K562 (cell line): ENCODE measurements around the gene CEP19. TPM values are rescaled to one million over a fixed set of nuclear protein-coding genes. Genes with fewer than 3 reads are reported as not detected.

ENCODE experiments used
- ATAC-seq: fragments of 200-7000 bp; cut with Tn5 transposase; 3 replicates; pipeline ENCODE4 v1.9.1; 2020; ENCODE audit warnings: moderate library complexity
- BruUV-seq: library from RNA; stranded (reverse); fragments of 400-500 nt; replicated peaks from 2 replicates; lab custom pipeline; 2021; lab: Mats Ljungman, UMichigan
- CTCF ChIA-PET: fragments of 300-600 bp; formaldehyde crosslinking; extraction: SDS; loops from one replicate; lab custom pipeline; 2021; ENCODE audit warnings: low intra/inter-chr PET ratio; lab: Yijun Ruan, JAX
- POLR2A ChIA-PET: fragments of 300-600, 350-650 bp; sonication (Branson Sonifier 250); formaldehyde crosslinking; extraction: SDS; loops from one replicate; lab custom pipeline; 2021; ENCODE audit warnings: antibody characterized with exemption, inconsistent platforms; lab: Yijun Ruan, JAX
- DNase-seq, 4 experiments: peaks; one replicate each; pipeline versions ENCODE4 v3.0.0 to v3.0.0-alpha.2; 2011 to 2018; ENCODE audit warnings: low spot score in 3 of 4, mixed read lengths in 3 of 4; ENCODE audit errors: extremely low read depth in 1 of 4
- FAIRE-seq: peaks from 2 replicates; lab custom pipeline; 2011; peaks lifted over from hg19 to GRCh38; lab: Jason Lieb, UNC
- H2AFZ ChIP-seq: 2 replicates; pipeline ENCODE4 v1.6.0; 2011; ENCODE audit warnings: low read depth, low read length, control low read depth, inconsistent platforms
- H3K27ac ChIP-seq: fragments of 200-600 bp; 3 replicates; pipeline ENCODE4 v1.8.0; 2011; ENCODE audit warnings: low read depth, mild to moderate bottlenecking, control low read depth, inconsistent platforms, low read length, moderate library complexity, mixed read lengths; ENCODE audit errors: extremely low read depth
- H3K27me3 ChIP-seq, 2 experiments: fragments of 300-600 bp in 1 of 2; 2 replicates in 1 of 2; 3 replicates in 1 of 2; pipeline versions ENCODE4 v1.6.0 to v1.8.0; 2011; ENCODE audit warnings: inconsistent platforms in 2 of 2, low read length in 2 of 2, mild to moderate bottlenecking in 1 of 2, mixed read lengths in 1 of 2, moderate library complexity in 1 of 2; ENCODE audit not compliant: control insufficient read depth in 2 of 2, insufficient read depth in 2 of 2
- H3K36me3 ChIP-seq: fragments of 300-600 bp; 3 replicates; pipeline ENCODE4 v1.8.0; 2011; ENCODE audit warnings: mild to moderate bottlenecking, low read length, inconsistent platforms; ENCODE audit not compliant: control insufficient read depth, insufficient read depth
- H3K4me1 ChIP-seq, 2 experiments: fragments of 200-600 bp in 1 of 2; replicated peaks in 1 of 2; 2 replicates in 1 of 2; 3 replicates in 1 of 2; pipeline versions ENCODE4 v1.5.1 to v1.8.0; 2011; ENCODE audit warnings: inconsistent platforms in 2 of 2, low read length in 2 of 2, mild to moderate bottlenecking in 1 of 2, mixed read lengths in 1 of 2, moderate library complexity in 1 of 2; ENCODE audit not compliant: control insufficient read depth in 2 of 2, insufficient read depth in 2 of 2
- H3K4me2 ChIP-seq: 2 replicates; pipeline ENCODE4 v1.6.1; 2011; ENCODE audit warnings: low read length, control low read depth, inconsistent platforms, mixed read lengths; ENCODE audit not compliant: insufficient read depth
- H3K4me3 ChIP-seq: fragments of 200-600 bp; sonication (generic), shearing (Covaris generic); 2 replicates; pipeline ENCODE4 v1.5.1; 2016; ENCODE audit warnings: control low read depth, inconsistent platforms
- H3K79me2 ChIP-seq: fragments of 200-600 bp; 3 replicates; pipeline ENCODE4 v1.8.0; 2011; ENCODE audit warnings: low read length, inconsistent platforms; ENCODE audit not compliant: control insufficient read depth, insufficient read depth
- H3K9ac ChIP-seq, 2 experiments: 2 replicates each; pipeline versions ENCODE4 v1.6.0 to v1.6.1; 2011; ENCODE audit warnings: low read depth in 2 of 2, low read length in 2 of 2, control low read depth in 1 of 2, inconsistent platforms in 1 of 2, mild to moderate bottlenecking in 1 of 2, mixed read lengths in 1 of 2; ENCODE audit not compliant: insufficient read depth in 1 of 2
- H3K9me1 ChIP-seq: one replicate; pipeline ENCODE4 v1.6.0; 2011; ENCODE audit warnings: inconsistent platforms, mild to moderate bottlenecking, low read length, moderate library complexity; ENCODE audit not compliant: control insufficient read depth, insufficient read depth
- H3K9me3 ChIP-seq: replicated peaks from 2 replicates; pipeline ENCODE4 v1.5.1; 2011; ENCODE audit warnings: low read depth, low read length, inconsistent platforms; ENCODE audit not compliant: control insufficient read depth, insufficient read depth
- H4K20me1 ChIP-seq: replicated peaks from 2 replicates; pipeline ENCODE4 v1.6.1; 2011; ENCODE audit warnings: low read length, inconsistent platforms, mixed read lengths; ENCODE audit not compliant: control insufficient read depth, insufficient read depth
- CBFA2T3 ChIP-seq: fragments of 450-650 bp; IDR thresholded peaks from 2 replicates; pipeline ENCODE4 v1.6.1; 2017
- CTBP1 ChIP-seq: fragments of 450-650 bp; IDR thresholded peaks from 2 replicates; pipeline ENCODE4 v1.6.1; 2016; ENCODE audit warnings: borderline replicate concordance
- L3MBTL2 ChIP-seq: fragments of 450-650 bp; IDR thresholded peaks from 2 replicates; pipeline ENCODE4 v1.6.1; 2016; ENCODE audit warnings: mild to moderate bottlenecking, moderate library complexity
- MTA1 ChIP-seq: fragments of 450-650 bp; IDR thresholded peaks from 2 replicates; pipeline ENCODE4 v1.6.1; 2017; ENCODE audit warnings: borderline replicate concordance
- NR4A1 ChIP-seq, 2 experiments: fragments of 250-450 bp in 1 of 2; fragments of 450-650 bp in 1 of 2; sonication (Bioruptor Pico) in 1 of 2; IDR thresholded peaks; 2 replicates each; pipeline versions ENCODE4 v1.4.0 to v1.6.1; 2016 to 2020; ENCODE audit warnings: mild to moderate bottlenecking in 2 of 2, missing compliant biosample characterization in 1 of 2, missing genetic modification characterization in 1 of 2, moderate library complexity in 1 of 2
- SMAD4 ChIP-seq: fragments of 250-450 bp; sonication (Bioruptor Pico); conservative IDR thresholded peaks from 2 replicates; pipeline ENCODE4 v1.8.0; 2021; ENCODE audit warnings: inconsistent platforms, mild to moderate bottlenecking, moderate library complexity
- SOX6 ChIP-seq: fragments of 450-650 bp; IDR thresholded peaks from 2 replicates; pipeline ENCODE4 v1.6.1; 2014; ENCODE audit warnings: mild to moderate bottlenecking
- WGBS: fragments of 100-300 bp; shearing (Covaris generic); methylation state at CpG from one replicate; pipeline ENCODE4 v1.1.6; 2016; ENCODE audit warnings: low coverage, mixed read lengths; ENCODE audit not compliant: insufficient coverage; ENCODE audit errors: missing lambda C conversion rate; 5-methylcytosine and 5-hydroxymethylcytosine counted together
- in situ Hi-C: fragments of 300-500 bp; cut with MboI; formaldehyde crosslinking; loops from 4 replicates; pipeline ENCODE4 v1.15.0; 2018; ENCODE audit warnings: inconsistent platforms, mixed read lengths
- intact Hi-C: fragments of 100-400 bp; cut with micrococcal nuclease; formaldehyde crosslinking; loops from 2 replicates; pipeline ENCODE4 v1.14.2; 2022
- polyA plus RNA-seq, 8 experiments: library from polyadenylated mRNA; depleted of rRNA in 4 of 8; stranded (reverse) in 5 of 8; unstranded in 3 of 8; fragments of >200 nt; fragmentation: Nextera tagmentation in 2 of 8; fragmentation: Illumina TruSeq in 1 of 8; extraction: Ambion mirVana in 2 of 8; extraction: Trizol in 1 of 8; gene quantifications; 2 replicates each; pipeline versions ENCODE4 v1.2.1 to v1.2.3, GENCODE V29; 2011 to 2014; ENCODE audit warnings: inconsistent platforms in 1 of 8, missing spikeins in 1 of 8
- total RNA-seq, 7 experiments: library from RNA; depleted of rRNA in 6 of 7; stranded (reverse); fragments of >200 nt in 6 of 7; fragmentation: Illumina TruSeq in 2 of 7; extraction: Trizol in 2 of 7; gene quantifications; 2 replicates each; pipeline versions ENCODE4 v1.2.1 to v1.2.3, GENCODE V29; 2011 to 2021; ENCODE audit warnings: low replicate concordance in 1 of 7
- TF ChIP-seq, protein P1 (sequence below): fragments of 250-450 bp; sonication (Bioruptor Pico); IDR thresholded peaks from 2 replicates; pipeline ENCODE4 v1.8.0; 2022; ENCODE audit warnings: moderate library complexity, mild to moderate bottlenecking, inconsistent platforms
- TF ChIP-seq, protein P2 (sequence below), 3 experiments: fragments of 200-800 bp in 1 of 3; fragments of 250-450 bp in 1 of 3; fragments of 450-650 bp in 1 of 3; sonication (Bioruptor Pico) in 1 of 3; sonication (Bioruptor generic) in 1 of 3; formaldehyde crosslinking in 1 of 3; IDR thresholded peaks; 2 replicates each; pipeline versions ENCODE4 v1.6.1 to v1.8.0; 2016 to 2022; ENCODE audit warnings: mild to moderate bottlenecking in 2 of 3, missing genetic modification characterization in 2 of 3, missing compliant biosample characterization in 1 of 3, moderate library complexity in 1 of 3
- TF ChIP-seq, protein P3 (sequence below), 2 experiments: fragments of 450-650 bp; IDR thresholded peaks; 2 replicates each; pipeline ENCODE4 v1.6.1; 2018; ENCODE audit warnings: mild to moderate bottlenecking in 2 of 2, low read depth in 1 of 2; ENCODE audit not compliant: partially characterized antibody in 2 of 2

CEP19 gene
- total and polyA plus RNA-seq, 9 of the 15 experiments (the other 6 are each of a cell fraction or from before 2014, with no cell fraction given), result 2.5 to 4.5 (median 3.7) TPM

DNA sequence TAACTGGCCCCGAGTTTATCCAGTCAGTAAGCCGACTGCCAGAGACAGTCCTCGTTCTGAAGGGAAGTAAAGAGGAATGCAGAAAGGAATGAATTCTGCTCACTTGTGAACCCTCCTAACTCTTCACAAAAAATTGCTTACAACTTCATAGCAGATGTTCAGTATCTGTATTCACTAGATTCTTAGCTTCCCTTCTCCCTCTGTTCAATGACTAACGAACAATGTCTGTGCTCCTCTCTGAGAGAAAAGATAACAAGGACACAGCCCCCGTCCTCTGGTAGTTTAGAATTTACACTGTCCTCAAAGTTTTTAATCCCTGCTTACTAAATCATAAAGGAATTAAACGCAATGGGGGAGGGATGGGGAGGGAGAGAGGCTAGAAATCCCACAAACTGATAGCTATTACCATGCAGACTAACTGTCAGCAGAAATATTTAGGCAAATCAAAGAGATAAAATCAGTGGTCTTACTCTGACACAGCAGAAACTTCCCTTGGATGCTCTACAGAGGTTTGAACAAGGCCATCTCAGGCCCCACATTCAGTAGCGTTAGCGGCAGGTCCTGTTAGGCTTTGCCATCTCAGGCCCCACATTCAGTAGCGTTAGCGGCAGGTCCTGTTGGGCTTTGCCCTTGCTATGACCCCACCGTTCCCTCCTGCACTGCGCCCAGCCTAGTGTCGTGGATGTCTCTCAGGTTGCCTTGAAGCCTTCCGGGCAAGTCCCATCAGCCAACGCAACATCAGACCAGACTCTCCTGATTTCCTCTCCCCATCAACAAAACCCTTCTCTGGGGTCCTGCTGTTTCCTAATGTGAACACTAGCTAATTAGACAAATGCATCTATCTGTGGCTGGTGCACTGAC, 49.1 kb downstream of the CEP19 start:
- Histone ChIP-seq H3K4me1 (peaks cover 22 to 40% of the 10 kb centered on the region in 2 experiments), H3K27me3 (no peaks in the 10 kb centered on the region), H3K9me1 (no peaks in the 10 kb centered on the region), H3K4me3 (no peak overlapping the region), H3K9me3 (no peaks in the 10 kb centered on the region), H3K27ac (peak overlapping the region; percentile 56), H3K79me2 (no peaks in the 10 kb centered on the region), H3K9ac (peak overlapping the region in 1 of 2 experiments; percentile 79; a peak in 1 of 4 replicates), H3K36me3 (peaks cover 22% of the 10 kb centered on the region), H2AFZ (peak overlapping the region; percentile 53; the same call in 1 of the 2 replicates), H3K4me2 (peak overlapping the region; percentile 50), H4K20me1 (no peaks in the 10 kb centered on the region)
- POLR2A ChIA-PET, result interaction anchor here (0.6 kb wide), 1 partner anchor 81 kb away, joined by 3 read pairs; no protein-coding TSS in a partner anchor
- BruUV-seq, result no TSS peak
- FAIRE-seq, result peak; percentile 86
- peak; percentile 83 for ATAC-seq
- peak in 2 of 4 experiments; percentile 46 to 70 for DNase-seq
- in situ Hi-C loops, result no loop called here
- 17% methylated on average over 15 of the region's 15 CpGs for WGBS
- CTCF ChIA-PET, result no interaction called here
- intact Hi-C loops, result no loop called here
- TF ChIP-seq, protein P1, sequence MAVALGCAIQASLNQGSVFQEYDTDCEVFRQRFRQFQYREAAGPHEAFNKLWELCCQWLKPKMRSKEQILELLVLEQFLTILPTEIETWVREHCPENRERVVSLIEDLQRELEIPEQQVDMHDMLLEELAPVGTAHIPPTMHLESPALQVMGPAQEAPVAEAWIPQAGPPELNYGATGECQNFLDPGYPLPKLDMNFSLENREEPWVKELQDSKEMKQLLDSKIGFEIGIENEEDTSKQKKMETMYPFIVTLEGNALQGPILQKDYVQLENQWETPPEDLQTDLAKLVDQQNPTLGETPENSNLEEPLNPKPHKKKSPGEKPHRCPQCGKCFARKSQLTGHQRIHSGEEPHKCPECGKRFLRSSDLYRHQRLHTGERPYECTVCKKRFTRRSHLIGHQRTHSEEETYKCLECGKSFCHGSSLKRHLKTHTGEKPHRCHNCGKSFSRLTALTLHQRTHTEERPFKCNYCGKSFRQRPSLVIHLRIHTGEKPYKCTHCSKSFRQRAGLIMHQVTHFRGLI, result no peak
- TF ChIP-seq L3MBTL2 (peak; percentile 29), SMAD4 (CRISPR knock-in tag) (no peak), MTA1 (peak; percentile 38; the same call in 1 of the 2 replicates), NR4A1 (CRISPR knock-in tag; IDR thresholded peaks at IDR 0.05) (no peak), NR4A1 (tag; IDR thresholded peaks at IDR 0.05) (no peak), SOX6 (peak; percentile 63), CBFA2T3 (peak; percentile 84), CTBP1 (peak; percentile 86)
- TF ChIP-seq, protein P2, sequence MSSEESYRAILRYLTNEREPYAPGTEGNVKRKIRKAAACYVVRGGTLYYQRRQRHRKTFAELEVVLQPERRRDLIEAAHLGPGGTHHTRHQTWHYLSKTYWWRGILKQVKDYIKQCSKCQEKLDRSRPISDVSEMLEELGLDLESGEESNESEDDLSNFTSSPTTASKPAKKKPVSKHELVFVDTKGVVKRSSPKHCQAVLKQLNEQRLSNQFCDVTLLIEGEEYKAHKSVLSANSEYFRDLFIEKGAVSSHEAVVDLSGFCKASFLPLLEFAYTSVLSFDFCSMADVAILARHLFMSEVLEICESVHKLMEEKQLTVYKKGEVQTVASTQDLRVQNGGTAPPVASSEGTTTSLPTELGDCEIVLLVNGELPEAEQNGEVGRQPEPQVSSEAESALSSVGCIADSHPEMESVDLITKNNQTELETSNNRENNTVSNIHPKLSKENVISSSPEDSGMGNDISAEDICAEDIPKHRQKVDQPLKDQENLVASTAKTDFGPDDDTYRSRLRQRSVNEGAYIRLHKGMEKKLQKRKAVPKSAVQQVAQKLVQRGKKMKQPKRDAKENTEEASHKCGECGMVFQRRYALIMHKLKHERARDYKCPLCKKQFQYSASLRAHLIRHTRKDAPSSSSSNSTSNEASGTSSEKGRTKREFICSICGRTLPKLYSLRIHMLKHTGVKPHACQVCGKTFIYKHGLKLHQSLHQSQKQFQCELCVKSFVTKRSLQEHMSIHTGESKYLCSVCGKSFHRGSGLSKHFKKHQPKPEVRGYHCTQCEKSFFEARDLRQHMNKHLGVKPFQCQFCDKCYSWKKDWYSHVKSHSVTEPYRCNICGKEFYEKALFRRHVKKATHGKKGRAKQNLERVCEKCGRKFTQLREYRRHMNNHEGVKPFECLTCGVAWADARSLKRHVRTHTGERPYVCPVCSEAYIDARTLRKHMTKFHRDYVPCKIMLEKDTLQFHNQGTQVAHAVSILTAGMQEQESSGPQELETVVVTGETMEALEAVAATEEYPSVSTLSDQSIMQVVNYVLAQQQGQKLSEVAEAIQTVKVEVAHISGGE (CRISPR knock-in tag; IDR thresholded peaks at IDR 0.05), result peak in 1 of 3 experiments; percentile 30; a peak in 1 of 6 replicates
- TF ChIP-seq, protein P3, sequence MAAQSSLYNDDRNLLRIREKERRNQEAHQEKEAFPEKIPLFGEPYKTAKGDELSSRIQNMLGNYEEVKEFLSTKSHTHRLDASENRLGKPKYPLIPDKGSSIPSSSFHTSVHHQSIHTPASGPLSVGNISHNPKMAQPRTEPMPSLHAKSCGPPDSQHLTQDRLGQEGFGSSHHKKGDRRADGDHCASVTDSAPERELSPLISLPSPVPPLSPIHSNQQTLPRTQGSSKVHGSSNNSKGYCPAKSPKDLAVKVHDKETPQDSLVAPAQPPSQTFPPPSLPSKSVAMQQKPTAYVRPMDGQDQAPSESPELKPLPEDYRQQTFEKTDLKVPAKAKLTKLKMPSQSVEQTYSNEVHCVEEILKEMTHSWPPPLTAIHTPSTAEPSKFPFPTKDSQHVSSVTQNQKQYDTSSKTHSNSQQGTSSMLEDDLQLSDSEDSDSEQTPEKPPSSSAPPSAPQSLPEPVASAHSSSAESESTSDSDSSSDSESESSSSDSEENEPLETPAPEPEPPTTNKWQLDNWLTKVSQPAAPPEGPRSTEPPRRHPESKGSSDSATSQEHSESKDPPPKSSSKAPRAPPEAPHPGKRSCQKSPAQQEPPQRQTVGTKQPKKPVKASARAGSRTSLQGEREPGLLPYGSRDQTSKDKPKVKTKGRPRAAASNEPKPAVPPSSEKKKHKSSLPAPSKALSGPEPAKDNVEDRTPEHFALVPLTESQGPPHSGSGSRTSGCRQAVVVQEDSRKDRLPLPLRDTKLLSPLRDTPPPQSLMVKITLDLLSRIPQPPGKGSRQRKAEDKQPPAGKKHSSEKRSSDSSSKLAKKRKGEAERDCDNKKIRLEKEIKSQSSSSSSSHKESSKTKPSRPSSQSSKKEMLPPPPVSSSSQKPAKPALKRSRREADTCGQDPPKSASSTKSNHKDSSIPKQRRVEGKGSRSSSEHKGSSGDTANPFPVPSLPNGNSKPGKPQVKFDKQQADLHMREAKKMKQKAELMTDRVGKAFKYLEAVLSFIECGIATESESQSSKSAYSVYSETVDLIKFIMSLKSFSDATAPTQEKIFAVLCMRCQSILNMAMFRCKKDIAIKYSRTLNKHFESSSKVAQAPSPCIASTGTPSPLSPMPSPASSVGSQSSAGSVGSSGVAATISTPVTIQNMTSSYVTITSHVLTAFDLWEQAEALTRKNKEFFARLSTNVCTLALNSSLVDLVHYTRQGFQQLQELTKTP (IDR thresholded peaks at IDR 0.05; ENCODE audit: low read depth in 1 of 2, partially characterized antibody in 2 of 2), result peak in 1 of 2 experiments; percentile 64
